22Rv1 (cell line): Measurements from ENCODE around the gene RNF187.

Experiments
- ZFX ChIP-seq: fragments of 450-650 bp; IDR thresholded peaks from 2 replicates; pipeline ENCODE4 v1.6.1; 2017; ENCODE audit warnings: antibody characterized with exemption, borderline replicate concordance
- TF ChIP-seq, protein P1 (sequence below): fragments of 450-650 bp; IDR thresholded peaks from 2 replicates; pipeline ENCODE4 v1.5.1; 2017; ENCODE audit warnings: mild to moderate bottlenecking

DNA sequence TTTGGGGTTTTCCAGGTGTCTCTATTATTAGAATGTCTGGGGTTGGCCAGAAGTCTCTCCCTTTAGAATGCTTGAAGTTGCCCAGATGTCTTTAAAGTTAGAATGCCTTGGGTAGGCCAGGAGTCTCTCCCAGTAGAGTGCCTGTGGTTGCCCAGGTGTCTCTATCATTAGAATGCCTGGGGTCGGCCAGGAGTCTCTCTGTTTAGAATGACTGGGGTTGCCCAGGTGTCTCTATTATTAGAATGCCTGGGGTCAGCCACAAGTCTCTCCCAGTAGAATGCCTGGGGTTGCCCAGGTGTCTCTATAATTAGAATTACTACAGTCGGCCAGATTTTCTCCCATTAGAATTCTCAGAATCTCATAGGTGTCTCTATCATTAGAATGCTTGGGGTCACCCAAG, 55.2 kb downstream of the RNF187 start:
- TF ChIP-seq, protein P1, sequence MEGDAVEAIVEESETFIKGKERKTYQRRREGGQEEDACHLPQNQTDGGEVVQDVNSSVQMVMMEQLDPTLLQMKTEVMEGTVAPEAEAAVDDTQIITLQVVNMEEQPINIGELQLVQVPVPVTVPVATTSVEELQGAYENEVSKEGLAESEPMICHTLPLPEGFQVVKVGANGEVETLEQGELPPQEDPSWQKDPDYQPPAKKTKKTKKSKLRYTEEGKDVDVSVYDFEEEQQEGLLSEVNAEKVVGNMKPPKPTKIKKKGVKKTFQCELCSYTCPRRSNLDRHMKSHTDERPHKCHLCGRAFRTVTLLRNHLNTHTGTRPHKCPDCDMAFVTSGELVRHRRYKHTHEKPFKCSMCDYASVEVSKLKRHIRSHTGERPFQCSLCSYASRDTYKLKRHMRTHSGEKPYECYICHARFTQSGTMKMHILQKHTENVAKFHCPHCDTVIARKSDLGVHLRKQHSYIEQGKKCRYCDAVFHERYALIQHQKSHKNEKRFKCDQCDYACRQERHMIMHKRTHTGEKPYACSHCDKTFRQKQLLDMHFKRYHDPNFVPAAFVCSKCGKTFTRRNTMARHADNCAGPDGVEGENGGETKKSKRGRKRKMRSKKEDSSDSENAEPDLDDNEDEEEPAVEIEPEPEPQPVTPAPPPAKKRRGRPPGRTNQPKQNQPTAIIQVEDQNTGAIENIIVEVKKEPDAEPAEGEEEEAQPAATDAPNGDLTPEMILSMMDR = no peak
- no peak for TF ChIP-seq ZFX
